Astrocyte (in vitro differentiated cells and primary cell): Measurements from ENCODE around the gene BLTP3A. TPM values are rescaled to one million over a fixed set of nuclear protein-coding genes. Genes with fewer than 3 reads are reported as not detected.
"Not testable (repeated sequence)": the region's sequence is repeated elsewhere in the genome, so short reads cannot be mapped to it uniquely, and the experiment has no call there.

Source experiments
- DNase-seq: peaks from one replicate; pipeline ENCODE4 v3.0.0-alpha.2; 2010; ENCODE audit warnings: low read depth
- FAIRE-seq: peaks from 2 replicates; lab custom pipeline; 2011; peaks lifted over from hg19 to GRCh38; lab: Jason Lieb, UNC
- H2AFZ ChIP-seq: 2 replicates; pipeline ENCODE4 v1.6.0; 2012; ENCODE audit warnings: low read depth, low read length, inconsistent platforms
- H3K27ac ChIP-seq: 2 replicates; pipeline ENCODE4 v1.5.1; 2011; ENCODE audit warnings: low read depth, low read length, inconsistent platforms
- H3K27me3 ChIP-seq: 2 replicates; pipeline ENCODE4 v1.6.0; 2011; ENCODE audit warnings: low read length, inconsistent platforms; ENCODE audit not compliant: insufficient read depth
- H3K36me3 ChIP-seq: 2 replicates; pipeline ENCODE4 v1.5.1; 2011; ENCODE audit warnings: low read length, inconsistent platforms; ENCODE audit not compliant: insufficient read depth
- H3K4me1 ChIP-seq: 2 replicates; pipeline ENCODE4 v1.5.1; 2011; ENCODE audit warnings: low read length, inconsistent platforms; ENCODE audit not compliant: insufficient read depth
- H3K4me2 ChIP-seq: 2 replicates; pipeline ENCODE4 v1.6.0; 2012; ENCODE audit warnings: low read length, inconsistent platforms
- H3K4me3 ChIP-seq: 2 replicates; pipeline ENCODE4 v1.5.1; 2011; ENCODE audit warnings: low read depth, mild to moderate bottlenecking, low read length, inconsistent platforms; ENCODE audit not compliant: insufficient read depth
- H3K79me2 ChIP-seq: 2 replicates; pipeline ENCODE4 v1.6.0; 2012; ENCODE audit warnings: mild to moderate bottlenecking, low read length, inconsistent platforms; ENCODE audit not compliant: insufficient read depth
- H3K9ac ChIP-seq: 2 replicates; pipeline ENCODE4 v1.6.0; 2012; ENCODE audit warnings: mild to moderate bottlenecking, low read length, inconsistent platforms
- H3K9me3 ChIP-seq: 2 replicates; pipeline ENCODE4 v1.5.1; 2012; ENCODE audit warnings: low read depth, mild to moderate bottlenecking, low read length, inconsistent platforms; ENCODE audit not compliant: insufficient read depth
- H4K20me1 ChIP-seq: 2 replicates; pipeline ENCODE4 v1.6.0; 2012; ENCODE audit warnings: low read length, inconsistent platforms; ENCODE audit not compliant: insufficient read depth
- H3K27ac Mint-ChIP-seq: one replicate; pipeline ENCODE4 v1.8.0; 2021; ENCODE audit warnings: mild to moderate bottlenecking, mixed read lengths; ENCODE audit not compliant: unreplicated experiment
- H3K27me3 Mint-ChIP-seq: one replicate; pipeline ENCODE4 v1.8.0; 2021; ENCODE audit warnings: low read depth, mixed read lengths; ENCODE audit not compliant: unreplicated experiment
- H3K36me3 Mint-ChIP-seq: one replicate; pipeline ENCODE4 v1.8.0; 2021; ENCODE audit warnings: low read depth, mixed read lengths; ENCODE audit not compliant: unreplicated experiment
- H3K4me1 Mint-ChIP-seq: one replicate; pipeline ENCODE4 v1.8.0; 2021; ENCODE audit warnings: low read depth, mixed read lengths; ENCODE audit not compliant: unreplicated experiment
- H3K4me3 Mint-ChIP-seq: one replicate; pipeline ENCODE4 v1.8.0; 2021; ENCODE audit warnings: mild to moderate bottlenecking, moderate library complexity, mixed read lengths; ENCODE audit not compliant: unreplicated experiment
- H3K9me3 Mint-ChIP-seq: one replicate; pipeline ENCODE4 v1.8.0; 2021; ENCODE audit warnings: mild to moderate bottlenecking, mixed read lengths; ENCODE audit not compliant: unreplicated experiment
- CTCF ChIP-seq: IDR thresholded peaks from 2 replicates; pipeline ENCODE4 v1.5.1; 2011; ENCODE audit warnings: low read depth, mild to moderate bottlenecking, inconsistent platforms, low read length, moderate library complexity; ENCODE audit not compliant: insufficient read depth
- EZH2 ChIP-seq: IDR thresholded peaks from 2 replicates; pipeline ENCODE4 v1.6.1; 2012; ENCODE audit warnings: mild to moderate bottlenecking, low read length, inconsistent platforms; ENCODE audit not compliant: insufficient read depth
- total RNA-seq: library from RNA; stranded (reverse); gene quantifications from 2 replicates; pipeline ENCODE4 v1.2.1, GENCODE V29; 2021

Gene BLTP3A
- total RNA-seq, 1 donor from 2014 or later: 25.1 TPM

GRCh38 chr6:34773916-34774315 lies 18.0 kb upstream of the BLTP3A start:
- DNase-seq (no peak), FAIRE-seq (no peak)
- H3K4me1 Mint-ChIP-seq: peaks cover 6% of the 10 kb centered on the region
- H3K27ac ChIP-seq: no peak overlapping the region
- no peaks in the 10 kb centered on the region for H3K9me3 Mint-ChIP-seq
- peaks cover 3% of the 10 kb centered on the region for H4K20me1 ChIP-seq
- no peak overlapping the region for H3K27ac Mint-ChIP-seq
- no peaks in the 10 kb centered on the region for H3K9me3 ChIP-seq
- H3K36me3 Mint-ChIP-seq: peaks cover 12% of the 10 kb centered on the region
- H3K79me2 ChIP-seq: no peaks in the 10 kb centered on the region
- H3K27me3 Mint-ChIP-seq: no peaks in the 10 kb centered on the region
- H3K4me1 ChIP-seq: peaks cover 6% of the 10 kb centered on the region
- H3K36me3 ChIP-seq: peaks cover 24% of the 10 kb centered on the region
- H3K27me3 ChIP-seq: no peaks in the 10 kb centered on the region
- H3K4me2 ChIP-seq: no peak overlapping the region
- no peak overlapping the region for H3K4me3 Mint-ChIP-seq
- no peak for TF ChIP-seq EZH2
- no peak for TF ChIP-seq CTCF
- no peak overlapping the region for H3K4me3 ChIP-seq
- H2AFZ ChIP-seq: no peak overlapping the region
- H3K9ac ChIP-seq: no peak overlapping the region

GRCh38 chr6:34774967-34775366 lies 16.9 kb upstream of the BLTP3A start:
- FAIRE-seq: no peak
- peaks cover 22% of the 10 kb centered on the region for H3K36me3 ChIP-seq
- no peak for TF ChIP-seq EZH2

GRCh38 chr6:34785375-34785774 lies 6.5 kb upstream of the BLTP3A start:
- H3K79me2 ChIP-seq, H3K9ac ChIP-seq, H3K27ac ChIP-seq, H3K4me3 Mint-ChIP-seq, H3K9me3 Mint-ChIP-seq, H3K27me3 ChIP-seq, H3K4me1 Mint-ChIP-seq, H3K9me3 ChIP-seq, H3K4me2 ChIP-seq, H3K27ac Mint-ChIP-seq, H3K4me1 ChIP-seq, H4K20me1 ChIP-seq, H3K27me3 Mint-ChIP-seq, H3K4me3 ChIP-seq, H3K36me3 ChIP-seq, H2AFZ ChIP-seq, FAIRE-seq, H3K36me3 Mint-ChIP-seq: not testable (repeated sequence)
- peak; percentile 16 for DNase-seq

More at GRCh38 chr6:34774967-34775366, 16.9 kb upstream of the BLTP3A start:
- no peaks in the 10 kb centered on the region for H3K9me3 ChIP-seq
- Mint-ChIP-seq H3K36me3 (peaks cover 12% of the 10 kb centered on the region), H3K27ac (no peak overlapping the region), H3K4me3 (no peak overlapping the region), H3K27me3 (no peaks in the 10 kb centered on the region), H3K9me3 (no peaks in the 10 kb centered on the region), H3K4me1 (peaks cover 6% of the 10 kb centered on the region)
- H3K79me2 ChIP-seq: no peaks in the 10 kb centered on the region
- no peak overlapping the region for H2AFZ ChIP-seq
- H3K27ac ChIP-seq: no peak overlapping the region
- H3K9ac ChIP-seq: no peak overlapping the region
- H3K4me1 ChIP-seq: peaks cover 6% of the 10 kb centered on the region
- H3K4me3 ChIP-seq: no peak overlapping the region
- no peak overlapping the region for H3K4me2 ChIP-seq
- no peaks in the 10 kb centered on the region for H3K27me3 ChIP-seq
- DNase-seq: no peak
- H4K20me1 ChIP-seq: peaks cover 3% of the 10 kb centered on the region

GRCh38 chr6:34787152-34787551 lies 4.7 kb upstream of the BLTP3A start:
- not testable (repeated sequence) for H3K27me3 ChIP-seq, H3K36me3 Mint-ChIP-seq, H3K9me3 ChIP-seq, H3K4me2 ChIP-seq, H4K20me1 ChIP-seq, H3K27me3 Mint-ChIP-seq, H2AFZ ChIP-seq, H3K27ac ChIP-seq, DNase-seq, H3K79me2 ChIP-seq, H3K36me3 ChIP-seq, H3K27ac Mint-ChIP-seq, H3K9me3 Mint-ChIP-seq, H3K4me1 ChIP-seq, H3K9ac ChIP-seq, FAIRE-seq, H3K4me1 Mint-ChIP-seq, H3K4me3 ChIP-seq, H3K4me3 Mint-ChIP-seq
